HG03060 (cell line): Measurements from ENCODE around the gene NAGPA.

Experiments used
- ATAC-seq: cut with Tn5 transposase; IDR thresholded peaks from one replicate; pipeline ENCODE4 v1.9.1; 2021; ENCODE audit warnings: low read depth, moderate number of reproducible peaks; ENCODE audit not compliant: unreplicated experiment

Gene NAGPA

DNA sequence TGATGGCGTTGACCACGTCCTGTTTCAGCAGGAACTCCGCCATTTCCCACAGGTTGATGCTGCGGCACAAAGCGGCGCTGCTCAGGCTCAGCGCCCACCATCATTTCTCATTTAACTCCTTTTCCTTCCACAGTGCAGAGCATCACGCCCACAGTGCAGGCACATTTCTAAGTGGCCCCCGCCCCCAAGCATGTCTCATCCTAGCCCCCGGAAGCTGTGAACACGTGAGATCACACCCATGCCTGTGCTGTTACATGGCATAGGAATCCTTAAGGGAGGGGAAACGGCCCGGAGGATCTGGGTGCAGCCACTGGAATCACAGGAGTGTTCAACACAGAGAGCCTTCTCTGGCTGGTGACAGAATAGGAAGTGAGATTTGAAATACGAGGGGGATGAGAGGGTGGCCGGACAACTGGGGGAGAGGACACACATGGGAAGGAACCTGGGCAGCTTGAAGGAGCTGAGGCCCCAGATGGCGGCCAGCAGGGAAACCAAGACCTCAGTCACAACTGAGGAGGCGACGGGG lies 4.7 kb downstream of the NAGPA start:
- no peak for ATAC-seq

DNA sequence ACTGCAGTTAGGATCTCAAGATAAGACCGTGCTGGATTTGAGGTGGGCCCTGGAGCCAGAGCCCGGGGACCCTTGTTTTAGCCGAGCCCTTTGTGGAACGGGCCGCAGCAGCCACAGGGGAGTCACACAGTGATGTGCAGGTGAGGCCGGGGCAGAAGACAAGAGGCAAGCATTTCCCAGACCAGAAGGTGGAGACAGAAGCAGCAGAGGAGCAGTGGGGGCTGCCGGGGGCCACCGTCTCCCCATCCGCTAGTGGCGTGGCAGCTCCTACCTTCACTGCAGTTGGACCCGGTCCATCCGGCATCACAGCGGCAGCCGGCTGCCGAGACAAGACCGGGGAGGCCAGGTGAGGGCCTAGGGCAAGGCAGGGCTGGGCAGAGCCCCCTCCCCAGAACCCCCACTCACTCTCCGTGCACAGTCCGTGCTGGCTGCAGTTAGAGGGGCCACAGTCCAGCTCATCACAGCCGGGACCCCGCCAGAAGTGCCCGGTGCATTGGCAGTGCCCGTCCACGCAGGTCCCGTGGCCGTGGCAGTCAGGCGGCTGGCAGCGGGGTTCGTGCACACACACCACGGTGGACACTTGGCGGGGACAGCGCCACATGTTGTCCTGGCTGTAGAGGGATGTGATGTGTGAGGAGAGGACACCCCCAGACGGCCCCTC lies 6.0 kb downstream of the NAGPA start:
- ATAC-seq: no peak

DNA sequence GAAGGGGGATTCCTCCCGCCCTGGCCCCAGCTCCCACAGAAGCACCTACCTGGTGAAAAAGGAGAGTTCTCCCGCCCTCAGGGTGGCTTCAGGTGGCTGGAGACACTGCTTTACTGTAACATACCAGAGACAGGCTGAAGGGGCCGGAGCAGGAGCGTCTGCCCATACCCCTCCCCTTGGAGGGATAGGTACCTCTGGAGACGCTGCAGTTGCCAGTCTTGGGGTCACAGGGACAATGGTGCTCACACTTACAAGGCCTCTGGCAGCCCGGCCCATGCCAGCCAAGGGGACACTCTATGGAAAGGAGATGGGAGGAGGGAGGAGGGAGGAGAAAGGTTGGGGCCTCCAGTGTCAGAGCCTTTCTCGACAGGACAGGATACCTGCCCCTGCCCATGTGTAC lies 6.6 kb downstream of the NAGPA start:
- no peak for ATAC-seq

DNA sequence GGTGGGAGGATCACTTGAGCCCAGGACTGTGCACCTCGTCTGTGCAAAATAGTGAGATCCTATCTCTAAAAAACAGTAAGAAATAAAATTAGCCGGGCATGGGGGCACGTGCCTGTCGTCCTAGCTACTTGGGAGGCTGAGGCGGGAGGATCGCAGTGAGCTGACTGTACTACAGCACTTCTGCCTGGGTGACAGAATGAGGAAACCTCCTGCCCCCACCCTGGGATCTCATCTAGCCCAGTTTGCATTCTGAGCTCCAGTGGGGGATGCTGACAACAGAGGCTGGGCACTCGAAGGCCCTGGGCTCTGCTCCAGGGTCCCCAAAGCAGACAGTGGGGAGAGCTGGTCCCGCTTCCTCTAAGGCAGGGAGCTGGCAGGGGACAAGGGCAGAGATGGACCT lies 7.1 kb downstream of the NAGPA start:
- no peak for ATAC-seq

DNA sequence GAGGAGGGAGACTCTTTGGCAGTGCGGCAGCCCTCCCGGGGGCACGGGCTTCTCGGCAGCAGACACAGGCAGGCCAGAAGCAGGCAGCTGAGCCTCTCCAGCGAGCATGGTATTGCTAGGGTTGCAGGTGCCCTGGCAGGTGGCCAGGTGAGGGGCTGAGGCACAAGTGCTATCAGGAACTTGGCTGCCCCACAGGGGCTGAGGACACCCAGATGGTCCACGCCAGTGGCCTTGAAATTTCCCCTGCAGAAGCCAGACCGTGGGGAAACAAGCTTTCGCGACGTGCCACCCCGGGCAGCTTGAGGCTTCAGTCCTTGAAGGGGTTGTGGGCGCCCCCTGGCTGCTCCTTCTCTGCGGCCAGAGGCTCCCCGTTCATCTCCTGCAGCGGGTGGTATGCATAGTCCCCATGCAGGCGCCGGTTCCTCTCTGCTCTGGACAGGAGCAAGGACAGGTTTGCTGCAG lies 8.5 kb downstream of the NAGPA start:
- no peak for ATAC-seq

DNA sequence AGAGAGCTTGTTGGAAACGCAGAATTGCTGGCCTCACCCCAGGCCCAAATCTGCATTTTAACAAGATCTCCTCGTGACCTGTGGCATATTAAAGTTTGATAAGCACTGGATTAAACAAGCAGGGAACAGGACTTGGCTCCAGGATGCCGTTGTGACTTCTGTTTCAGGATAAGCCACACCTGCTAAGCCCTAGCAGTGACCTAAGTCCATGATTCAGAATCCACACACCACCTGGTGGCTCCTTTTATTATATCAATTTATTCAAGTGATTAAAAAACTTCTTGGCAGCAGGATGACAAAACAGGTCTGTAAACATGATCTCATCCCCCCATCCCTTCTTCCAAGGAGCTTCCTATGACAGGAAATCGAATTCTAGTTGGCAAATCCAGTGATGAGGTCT lies 9.1 kb downstream of the NAGPA start:
- ATAC-seq: no peak

DNA sequence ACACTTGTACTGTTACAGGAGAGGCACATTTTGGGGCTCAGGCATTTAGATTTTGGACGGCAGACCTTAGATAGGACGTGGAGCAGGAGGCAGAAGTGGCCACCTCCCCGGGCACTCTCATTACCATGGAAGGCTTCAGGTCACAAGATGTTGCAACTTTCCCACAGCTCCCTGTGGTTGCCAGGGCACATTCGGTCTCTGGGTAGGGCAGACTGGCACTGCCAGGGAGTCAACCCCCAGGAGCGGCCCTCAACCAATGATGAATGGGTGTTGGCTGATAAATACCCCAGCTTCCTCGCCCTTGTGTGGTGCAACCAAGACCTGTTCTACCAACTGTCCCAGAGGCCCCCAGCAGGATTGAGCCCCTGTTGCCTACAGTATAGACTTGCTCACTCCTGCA lies 11.2 kb downstream of the NAGPA start:
- no peak for ATAC-seq

DNA sequence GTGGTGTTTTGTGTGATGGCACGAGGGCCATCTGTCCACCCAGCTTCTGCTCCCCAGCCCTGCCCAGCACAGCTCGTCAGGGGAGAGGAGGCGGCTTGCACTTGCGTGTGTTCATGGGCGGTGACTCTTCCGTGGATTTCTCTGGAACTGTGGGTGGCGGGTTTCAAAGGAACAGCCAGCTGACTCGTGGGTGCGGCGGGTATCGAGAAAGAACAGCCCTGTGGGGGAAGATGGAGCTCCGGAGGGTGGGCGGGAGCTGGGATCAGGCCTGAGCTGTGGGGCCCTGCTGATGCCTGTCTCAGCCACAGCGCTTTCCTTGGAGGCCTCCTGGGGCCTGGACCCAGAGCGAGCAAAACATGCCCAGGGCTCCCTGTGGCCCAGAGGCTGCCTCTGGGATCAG lies 13.2 kb downstream of the NAGPA start:
- no peak for ATAC-seq

DNA sequence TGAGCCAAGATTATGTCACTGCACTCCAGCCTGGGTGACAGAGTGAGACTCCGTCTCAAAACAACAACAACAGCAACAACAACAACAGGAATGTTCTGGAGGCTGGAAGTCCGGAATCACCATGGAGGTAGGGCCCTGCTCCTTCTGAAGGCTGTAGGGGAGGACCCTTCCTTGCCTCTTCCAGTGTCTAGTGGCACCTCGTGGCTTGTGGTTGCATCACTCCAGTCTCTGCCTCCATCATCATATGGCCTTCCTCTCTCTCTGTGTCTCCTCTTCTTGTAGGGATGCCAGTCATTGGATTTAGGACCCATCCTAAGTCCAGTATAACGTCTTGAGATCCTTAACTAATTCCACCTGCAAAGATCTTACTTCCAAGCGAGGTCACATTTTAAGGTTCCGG lies 14.0 kb downstream of the NAGPA start:
- ATAC-seq: no peak

DNA sequence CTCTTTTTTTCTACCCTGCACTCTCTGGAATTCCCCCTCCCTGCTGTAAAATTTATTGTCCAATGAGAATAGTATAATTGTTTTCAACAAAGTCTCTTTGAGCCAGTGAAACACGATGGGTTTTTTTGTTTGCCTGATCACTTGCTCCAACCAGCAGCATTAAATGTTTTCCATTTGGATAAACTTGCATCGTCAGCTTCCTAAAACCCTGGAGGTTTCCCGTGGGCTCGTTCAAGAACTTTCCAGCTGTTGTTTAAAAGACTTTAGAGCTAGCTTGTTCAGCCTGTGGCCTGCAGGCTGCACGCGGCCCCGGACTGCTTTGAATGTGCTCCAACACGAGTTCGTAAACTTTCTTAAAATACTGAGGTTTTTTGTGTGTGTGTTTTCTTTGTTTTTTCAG lies 14.9 kb downstream of the NAGPA start:
- ATAC-seq: no peak

DNA sequence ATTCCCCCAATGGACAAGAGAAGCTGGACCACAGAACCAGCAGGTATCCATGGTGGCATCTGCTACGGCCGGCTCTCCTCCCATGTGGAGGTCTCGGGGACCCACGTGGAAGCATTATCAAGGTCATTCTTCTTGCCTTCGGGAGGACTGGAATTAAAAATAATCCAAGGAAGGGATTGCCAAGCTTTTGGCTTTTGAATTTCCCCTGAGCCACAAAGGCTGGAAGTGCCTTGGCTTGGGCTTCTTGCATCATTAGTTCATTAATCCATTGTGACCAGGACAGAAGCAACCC lies 16.1 kb downstream of the NAGPA start:
- ATAC-seq: no peak

DNA sequence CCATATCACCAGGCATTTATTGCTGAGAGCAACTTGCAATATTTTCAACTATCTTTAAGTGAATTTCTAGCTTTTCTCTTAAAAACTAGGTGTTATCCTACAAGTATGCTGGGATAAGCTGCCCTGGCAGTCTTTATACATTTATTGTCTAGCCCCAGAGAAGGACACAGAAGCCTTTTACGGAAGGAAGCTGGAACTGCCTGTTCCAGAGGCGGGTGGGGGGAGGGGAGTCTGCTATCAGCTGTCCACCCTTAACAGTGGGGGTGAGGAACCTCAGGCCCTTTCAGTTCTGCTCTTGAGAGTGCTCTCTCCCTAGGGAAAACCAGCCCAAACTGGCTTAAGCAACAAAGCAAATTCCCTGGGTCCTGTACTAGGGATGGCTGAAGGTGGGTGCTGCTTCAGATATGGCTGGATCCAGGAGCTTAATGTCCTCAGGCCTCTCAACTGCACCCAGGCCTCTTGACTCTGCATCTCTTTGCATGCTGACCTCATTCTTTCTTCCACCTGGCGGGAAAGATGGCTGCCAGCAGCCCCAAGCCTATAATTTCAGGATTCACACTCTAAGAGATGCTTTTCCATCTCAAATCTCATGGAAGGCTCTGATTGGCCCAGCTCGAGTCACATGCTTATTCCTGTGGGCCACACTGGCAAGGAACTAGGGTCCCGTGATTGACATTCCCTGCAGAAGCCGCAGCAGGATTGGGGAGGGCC lies 16.6 kb downstream of the NAGPA start:
- no peak for ATAC-seq

DNA sequence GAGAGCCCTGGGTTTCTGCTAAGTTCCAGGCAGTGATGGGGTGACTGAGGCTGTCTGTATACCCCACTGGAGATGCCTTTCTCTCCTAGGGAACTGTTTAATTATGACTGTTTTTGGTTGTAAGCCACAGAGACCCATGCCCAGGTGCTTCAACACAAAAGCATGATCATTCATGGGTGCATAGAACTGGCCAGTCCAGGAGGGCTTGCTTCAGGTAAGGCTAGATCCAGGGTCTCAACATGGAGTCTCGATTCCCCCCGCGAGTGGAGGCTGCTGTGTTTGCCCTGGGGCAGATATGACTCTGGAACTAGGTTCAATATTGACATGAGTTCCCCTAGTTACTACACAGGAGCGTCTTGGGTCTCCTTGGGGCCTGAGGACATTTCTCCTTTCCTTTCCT lies 17.8 kb downstream of the NAGPA start:
- ATAC-seq: no peak

DNA sequence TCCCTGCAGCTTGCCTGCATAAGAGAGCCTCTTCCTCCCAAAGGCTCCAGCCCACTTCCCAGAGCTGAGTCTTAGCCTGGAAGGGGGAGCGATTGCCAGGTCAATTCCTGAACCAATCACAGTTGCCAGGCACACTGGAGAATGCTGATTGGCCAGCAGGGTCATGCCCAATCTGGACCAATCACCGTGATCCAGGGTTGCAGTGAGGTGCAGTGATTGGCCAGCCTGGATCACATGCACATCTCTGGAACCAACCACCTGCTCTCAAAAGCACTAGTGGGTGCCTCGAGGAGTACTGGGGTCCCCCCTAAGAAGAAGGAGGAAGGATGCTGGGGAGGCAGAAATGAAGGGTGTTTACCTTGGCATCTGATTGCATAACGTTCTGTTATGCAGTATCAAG lies 18.4 kb downstream of the NAGPA start:
- no peak for ATAC-seq

DNA sequence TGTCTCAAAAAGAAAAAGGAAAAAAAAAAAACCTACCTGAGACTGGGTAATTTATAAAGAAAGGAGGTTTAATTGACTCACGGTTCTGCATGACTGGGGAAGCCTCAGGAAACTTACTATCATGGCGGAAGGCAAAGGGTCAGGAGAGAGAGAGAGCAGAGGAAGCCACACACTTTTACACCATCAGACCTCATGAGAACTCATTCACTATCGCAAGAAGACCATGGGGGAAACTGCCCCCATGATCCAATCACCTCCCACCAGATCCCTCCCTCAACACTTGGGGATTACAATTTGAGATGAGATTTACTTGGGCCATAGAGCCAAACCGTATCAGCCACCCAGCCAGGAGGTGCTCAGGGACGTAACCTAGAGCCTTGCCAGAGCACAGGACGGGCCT lies 20.8 kb downstream of the NAGPA start:
- no peak for ATAC-seq

DNA sequence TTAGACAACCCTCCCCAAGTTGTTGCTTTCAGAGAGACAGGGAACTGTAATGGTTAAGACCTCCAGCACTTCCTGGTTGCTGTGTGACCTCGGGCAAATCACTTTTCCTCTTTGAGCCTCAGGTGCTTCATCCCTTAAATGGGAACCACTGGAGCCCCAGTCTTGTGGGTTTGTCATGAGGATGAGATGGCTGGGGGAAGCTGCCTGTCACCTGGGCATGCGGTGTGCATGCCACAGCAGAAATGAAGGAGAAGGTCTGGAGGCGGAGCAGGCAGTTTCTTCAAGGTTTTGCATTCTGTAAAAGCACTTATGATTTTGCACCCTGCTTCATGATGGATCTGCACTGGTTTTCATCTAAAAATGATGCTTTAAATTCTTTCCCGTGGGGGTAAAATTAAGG lies 22.1 kb downstream of the NAGPA start:
- ATAC-seq: no peak

DNA sequence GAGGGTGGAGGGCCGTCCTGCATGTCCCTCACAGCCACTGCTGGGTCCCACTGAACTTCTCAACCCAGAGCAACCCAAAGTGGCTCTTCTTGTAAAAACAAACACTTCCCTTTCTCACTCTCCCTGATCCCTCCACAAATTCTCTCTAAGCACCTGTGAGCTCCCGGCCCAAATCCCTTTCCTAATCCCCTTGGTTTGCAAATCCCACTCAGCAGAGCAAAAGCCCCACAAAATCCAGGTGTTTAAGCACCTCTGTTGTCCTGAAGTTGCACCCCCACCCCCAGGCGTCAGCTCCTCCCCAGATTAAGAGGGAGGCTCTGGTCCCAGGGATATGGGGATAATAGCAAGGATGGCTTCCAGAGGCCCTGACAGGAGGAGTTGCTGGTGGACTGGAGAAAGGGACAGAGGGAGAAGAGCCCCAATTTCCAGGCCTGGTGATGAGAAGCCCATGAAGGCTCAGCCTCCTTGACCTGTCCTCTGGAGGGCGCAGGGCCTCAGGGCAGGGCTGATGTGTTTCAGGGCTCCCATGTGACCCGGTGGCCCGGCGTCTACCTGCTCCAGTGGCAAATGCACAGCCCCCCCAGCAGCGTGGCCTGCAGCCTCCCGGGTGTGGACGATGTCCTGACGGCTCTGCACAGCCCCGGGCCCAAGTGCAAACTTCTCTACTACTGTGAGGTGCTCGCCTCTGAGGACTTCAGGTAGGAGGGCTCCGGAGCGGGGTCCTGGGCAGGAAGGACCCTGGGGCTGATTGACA lies 23.0 kb downstream of the NAGPA start:
- ATAC-seq: no peak

DNA sequence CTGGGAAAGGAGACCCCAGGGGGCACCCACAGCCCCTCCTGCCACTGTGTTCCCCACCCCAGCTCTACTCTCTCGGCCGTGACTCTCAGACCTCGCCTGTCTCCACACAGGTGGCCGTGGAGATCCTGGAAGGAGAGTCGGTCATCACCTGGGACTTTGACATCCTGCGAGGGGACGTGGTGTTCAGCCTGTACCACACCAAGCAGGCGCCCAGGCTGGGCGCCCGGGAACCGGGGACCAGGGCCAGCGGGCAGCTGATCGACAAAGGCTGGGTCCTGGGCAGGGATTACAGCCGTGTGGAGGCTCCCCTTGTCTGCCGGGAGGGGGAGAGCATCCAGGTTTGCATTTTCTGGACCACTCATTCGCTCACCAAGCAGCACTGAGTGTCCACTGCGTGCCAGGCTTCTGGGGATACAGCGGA lies 25.4 kb downstream of the NAGPA start:
- ATAC-seq: no peak

DNA sequence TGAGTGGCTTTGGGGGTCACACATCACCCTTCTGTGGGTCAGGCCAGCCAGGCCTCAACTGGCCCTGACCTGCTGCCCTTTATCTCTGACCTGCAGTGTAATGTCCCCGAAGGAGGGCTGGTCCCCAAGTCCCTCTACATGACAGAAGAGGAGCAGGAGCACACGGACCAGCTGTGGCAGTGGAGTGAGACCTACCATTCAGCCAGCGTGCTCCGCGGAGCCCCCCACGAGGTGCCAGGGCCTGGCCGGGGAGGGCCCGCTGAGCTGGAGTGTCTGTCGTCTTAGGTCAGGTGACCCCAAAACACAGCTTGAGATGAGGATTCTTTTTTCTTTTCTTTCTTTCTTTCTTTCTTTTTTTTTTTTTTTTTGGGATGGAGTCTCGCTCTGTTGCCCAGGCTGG lies 26.5 kb downstream of the NAGPA start:
- ATAC-seq: no peak

DNA sequence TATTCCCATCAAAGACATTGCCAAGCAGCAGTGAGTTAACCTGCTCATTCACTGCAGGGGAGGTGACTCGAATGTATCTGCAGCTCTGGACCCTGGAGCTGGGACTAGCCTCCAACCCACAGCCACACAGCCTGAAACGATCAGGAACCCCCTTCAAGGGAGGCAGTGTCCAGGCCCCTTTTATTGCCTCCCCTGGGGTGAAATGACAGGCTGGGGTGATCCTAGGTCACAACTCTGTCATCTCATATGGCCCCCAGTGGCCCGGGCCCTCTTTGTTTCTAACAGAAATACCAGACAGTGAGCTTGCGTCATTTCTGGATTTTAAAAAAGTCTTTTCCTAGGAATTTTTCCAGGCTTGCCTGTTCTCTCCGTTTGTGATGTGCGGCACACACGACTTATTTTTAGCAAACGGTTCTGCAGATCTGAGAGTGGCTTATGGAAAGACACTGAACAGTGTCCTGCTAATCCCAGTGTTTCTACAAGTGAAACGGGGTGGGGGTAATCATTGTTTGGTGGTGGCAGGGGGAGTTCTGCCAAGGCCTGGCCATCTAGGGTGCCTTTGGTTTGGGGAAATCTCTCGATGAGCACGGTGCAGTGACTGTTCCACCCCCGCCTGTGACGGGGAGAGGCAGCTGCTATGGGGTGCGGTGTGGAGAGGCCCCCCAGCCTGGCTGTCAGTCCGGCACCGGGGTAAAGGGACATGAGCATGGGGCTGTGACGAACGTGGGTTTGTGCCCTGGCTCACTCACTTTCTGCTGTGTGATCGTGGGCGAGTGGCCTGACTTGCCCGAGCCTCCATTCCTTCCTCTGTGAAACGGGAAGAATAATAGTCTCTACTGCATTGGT lies 27.2 kb downstream of the NAGPA start:
- no peak for ATAC-seq

DNA sequence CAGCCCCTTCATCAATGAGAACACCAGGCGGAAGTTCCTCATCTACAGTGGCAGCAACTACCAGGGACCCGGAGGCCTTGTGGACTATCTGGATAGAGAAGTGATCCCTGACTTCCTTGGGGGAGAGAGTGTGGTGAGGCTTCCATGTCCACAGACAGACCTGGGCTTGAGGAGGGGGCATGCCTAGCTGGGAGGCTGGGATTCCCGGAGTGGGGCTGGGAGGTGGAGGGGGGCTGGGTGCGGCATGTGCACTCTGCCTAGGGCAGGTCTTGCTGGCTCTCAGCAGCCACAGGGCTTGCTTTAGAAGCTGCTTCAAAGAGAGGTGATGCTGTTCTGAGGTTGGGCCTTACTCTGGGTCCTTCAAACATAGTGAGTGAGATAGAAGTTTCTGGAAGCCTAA lies 27.8 kb downstream of the NAGPA start:
- no peak for ATAC-seq
